ENCODE data around the gene SOCS2.

SOCS2 gene

GRCh38 chr12:93536766-93537488 is 35.5 kb upstream of the SOCS2 start:
- Histone ChIP-seq H3K79me2 (ENCODE audit: insufficient read depth, low read length) (no peaks in the 10 kb centered on the region), H3K4me2 (ENCODE audit: low read length) (no peak overlapping the region), H3K9me2 (ENCODE audit: low read depth, low read length) (no peaks in the 10 kb centered on the region), H3K4me1 (ENCODE audit: insufficient read depth, low read length, severe bottlenecking) (no peaks in the 10 kb centered on the region), H3K36me3 (ENCODE audit: insufficient read depth, low read length) (no peaks in the 10 kb centered on the region), H3K4me3 (ENCODE audit: low read depth, low read length, poor library complexity, severe bottlenecking) (no peak overlapping the region), H3K27ac (ENCODE audit: low read depth, low read length, poor library complexity, severe bottlenecking) (no peak overlapping the region), H3K9me3 (ENCODE audit: low read length) (no peaks in the 10 kb centered on the region), H2AFZ (ENCODE audit: low read length) (no peak overlapping the region), H3F3A (ENCODE audit: insufficient read depth, low read length) (no peaks in the 10 kb centered on the region), H3K9ac (ENCODE audit: low read length) (no peak overlapping the region), H3K27me3 (ENCODE audit: insufficient read depth, low read length) (no peaks in the 10 kb centered on the region), H4K20me1 (ENCODE audit: insufficient read depth, low read length) (no peaks in the 10 kb centered on the region)
- TF ChIP-seq, protein P1, sequence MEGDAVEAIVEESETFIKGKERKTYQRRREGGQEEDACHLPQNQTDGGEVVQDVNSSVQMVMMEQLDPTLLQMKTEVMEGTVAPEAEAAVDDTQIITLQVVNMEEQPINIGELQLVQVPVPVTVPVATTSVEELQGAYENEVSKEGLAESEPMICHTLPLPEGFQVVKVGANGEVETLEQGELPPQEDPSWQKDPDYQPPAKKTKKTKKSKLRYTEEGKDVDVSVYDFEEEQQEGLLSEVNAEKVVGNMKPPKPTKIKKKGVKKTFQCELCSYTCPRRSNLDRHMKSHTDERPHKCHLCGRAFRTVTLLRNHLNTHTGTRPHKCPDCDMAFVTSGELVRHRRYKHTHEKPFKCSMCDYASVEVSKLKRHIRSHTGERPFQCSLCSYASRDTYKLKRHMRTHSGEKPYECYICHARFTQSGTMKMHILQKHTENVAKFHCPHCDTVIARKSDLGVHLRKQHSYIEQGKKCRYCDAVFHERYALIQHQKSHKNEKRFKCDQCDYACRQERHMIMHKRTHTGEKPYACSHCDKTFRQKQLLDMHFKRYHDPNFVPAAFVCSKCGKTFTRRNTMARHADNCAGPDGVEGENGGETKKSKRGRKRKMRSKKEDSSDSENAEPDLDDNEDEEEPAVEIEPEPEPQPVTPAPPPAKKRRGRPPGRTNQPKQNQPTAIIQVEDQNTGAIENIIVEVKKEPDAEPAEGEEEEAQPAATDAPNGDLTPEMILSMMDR (IDR thresholded peaks at IDR 0.05; ENCODE audit: low read length) = no peak
- no peak for TF ChIP-seq EZH2 (IDR thresholded peaks at IDR 0.05; ENCODE audit: borderline replicate concordance, low read length)

GRCh38 chr12:93537769-93538168 is 34.7 kb upstream of the SOCS2 start:
- Histone ChIP-seq H3K4me2 (ENCODE audit: low read length) (no peak overlapping the region), H3K79me2 (ENCODE audit: insufficient read depth, low read length) (no peaks in the 10 kb centered on the region), H3K9ac (ENCODE audit: low read length) (no peak overlapping the region)

DNA sequence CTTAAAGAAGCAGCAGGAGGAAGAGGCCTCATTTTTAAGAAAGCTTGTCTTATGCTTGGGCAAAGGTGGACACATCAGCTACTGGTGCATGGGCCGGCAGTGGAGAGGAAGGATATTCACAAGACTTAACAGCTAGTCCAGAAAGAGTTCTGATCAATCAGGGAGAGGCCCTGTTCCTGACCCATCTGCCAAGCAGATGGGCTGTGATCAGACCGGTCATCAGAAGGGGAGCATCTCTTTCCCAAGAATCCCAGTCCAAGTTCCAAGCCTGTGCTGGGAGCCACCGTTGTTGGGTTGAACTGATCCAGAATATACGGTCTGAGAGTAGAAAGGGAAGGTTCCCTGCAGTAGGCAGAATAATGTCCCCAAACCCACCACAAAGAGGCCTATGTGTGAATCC is 32.7 kb upstream of the SOCS2 start:
- Histone ChIP-seq H3K9me3 (ENCODE audit: low read length) (no peaks in the 10 kb centered on the region), H3K4me2 (ENCODE audit: low read length) (no peak overlapping the region), H3K36me3 (ENCODE audit: insufficient read depth, low read length) (no peaks in the 10 kb centered on the region), H3K4me1 (ENCODE audit: insufficient read depth, low read length, severe bottlenecking) (no peaks in the 10 kb centered on the region), H3F3A (ENCODE audit: insufficient read depth, low read length) (no peaks in the 10 kb centered on the region), H3K27ac (ENCODE audit: low read depth, low read length, poor library complexity, severe bottlenecking) (no peak overlapping the region), H3K9me2 (ENCODE audit: low read depth, low read length) (no peaks in the 10 kb centered on the region), H3K79me2 (ENCODE audit: insufficient read depth, low read length) (no peaks in the 10 kb centered on the region), H3K27me3 (ENCODE audit: insufficient read depth, low read length) (no peaks in the 10 kb centered on the region), H3K9ac (ENCODE audit: low read length) (no peak overlapping the region), H4K20me1 (ENCODE audit: insufficient read depth, low read length) (no peaks in the 10 kb centered on the region), H2AFZ (ENCODE audit: low read length) (no peak overlapping the region), H3K4me3 (ENCODE audit: low read depth, low read length, poor library complexity, severe bottlenecking) (no peak overlapping the region)
- TF ChIP-seq, protein P1 (IDR thresholded peaks at IDR 0.05; ENCODE audit: low read length) = no peak
- no peak for TF ChIP-seq EZH2 (IDR thresholded peaks at IDR 0.05; ENCODE audit: borderline replicate concordance, low read length)

More at GRCh38 chr12:93537769-93538168, 34.7 kb upstream of the SOCS2 start:
- Histone ChIP-seq H4K20me1 (ENCODE audit: insufficient read depth, low read length) (no peaks in the 10 kb centered on the region), H3K9me3 (ENCODE audit: low read length) (no peaks in the 10 kb centered on the region), H3K36me3 (ENCODE audit: insufficient read depth, low read length) (no peaks in the 10 kb centered on the region), H3K27me3 (ENCODE audit: insufficient read depth, low read length) (no peaks in the 10 kb centered on the region), H3K9me2 (ENCODE audit: low read depth, low read length) (no peaks in the 10 kb centered on the region), H3K4me1 (ENCODE audit: insufficient read depth, low read length, severe bottlenecking) (no peaks in the 10 kb centered on the region), H3K27ac (ENCODE audit: low read depth, low read length, poor library complexity, severe bottlenecking) (no peak overlapping the region), H2AFZ (ENCODE audit: low read length) (no peak overlapping the region), H3K4me3 (ENCODE audit: low read depth, low read length, poor library complexity, severe bottlenecking) (no peak overlapping the region), H3F3A (ENCODE audit: insufficient read depth, low read length) (no peaks in the 10 kb centered on the region)
- TF ChIP-seq, protein P1 (IDR thresholded peaks at IDR 0.05; ENCODE audit: low read length) = peak; percentile 20; the same call in 1 of the 2 replicates
- TF ChIP-seq EZH2 (IDR thresholded peaks at IDR 0.05; ENCODE audit: borderline replicate concordance, low read length) = no peak
